IMR-90 (cell line): Measurements from ENCODE around the gene CYB5R2. TPM values are rescaled to one million over a fixed set of nuclear protein-coding genes. Genes with fewer than 3 reads are reported as not detected.

Experiments
- ATAC-seq: fragments of 200-7000 bp; cut with Tn5 transposase; 2 replicates; pipeline ENCODE4 v1.9.1; 2020; ENCODE audit warnings: low read depth, mild to moderate bottlenecking, moderate library complexity
- BruUV-seq: library from RNA; stranded (reverse); fragments of 400-500 nt; replicated peaks from 2 replicates; lab custom pipeline; 2021; lab: Mats Ljungman, UMichigan
- CTCF ChIA-PET: fragments of 300-600 bp; formaldehyde crosslinking; extraction: SDS; loops from one replicate; lab custom pipeline; 2021; ENCODE audit warnings: antibody characterized with exemption; lab: Yijun Ruan, JAX
- POLR2A ChIA-PET: fragments of 300-600 bp; sonication (Branson Sonifier 250); formaldehyde crosslinking; loops from one replicate; lab custom pipeline; 2022; ENCODE audit warnings: antibody characterized with exemption; ENCODE audit not compliant: unreplicated experiment; lab: Charles Lee
- DNase-seq: peaks from one replicate; pipeline ENCODE4 v3.0.0; 2013
- H2AFZ ChIP-seq: replicated peaks from 2 replicates; pipeline ENCODE3; 2013; ENCODE audit warnings: low read length, mild to moderate bottlenecking; ENCODE audit not compliant: poor library complexity
- H2AK5ac ChIP-seq: 2 replicates; pipeline ENCODE4 v1.6.1; 2013; ENCODE audit warnings: low read depth, low read length, inconsistent platforms
- H2AK9ac ChIP-seq: replicated peaks from 2 replicates; pipeline ENCODE3; 2013; ENCODE audit warnings: mild to moderate bottlenecking, low read depth, low read length, moderate library complexity; ENCODE audit not compliant: poor library complexity
- H2BK120ac ChIP-seq: 2 replicates; pipeline ENCODE4 v1.6.1; 2013; ENCODE audit warnings: low read depth, low read length, inconsistent platforms
- H2BK15ac ChIP-seq: 3 replicates; pipeline ENCODE4 v1.6.1; 2013; ENCODE audit warnings: low read depth, low read length, inconsistent platforms
- H2BK20ac ChIP-seq: 2 replicates; pipeline ENCODE4 v1.6.1; 2013; ENCODE audit warnings: low read depth, mild to moderate bottlenecking, inconsistent platforms, low read length, moderate library complexity
- H2BK5ac ChIP-seq: 2 replicates; pipeline ENCODE4 v1.6.1; 2013; ENCODE audit warnings: mild to moderate bottlenecking, low read depth, low read length, inconsistent platforms; ENCODE audit not compliant: poor library complexity, severe bottlenecking
- H3K14ac ChIP-seq: replicated peaks from 2 replicates; pipeline ENCODE4 v1.6.1; 2013; ENCODE audit warnings: low read depth, low read length, inconsistent platforms
- H3K18ac ChIP-seq: 2 replicates; pipeline ENCODE4 v1.6.1; 2013; ENCODE audit warnings: low read depth, low read length, control low read depth
- H3K23ac ChIP-seq: 2 replicates; pipeline ENCODE4 v1.6.1; 2013; ENCODE audit warnings: low read depth, low read length, inconsistent platforms
- H3K27ac ChIP-seq: 2 replicates; pipeline ENCODE4 v1.5.1; 2013; ENCODE audit warnings: mild to moderate bottlenecking, control low read depth, low read length; ENCODE audit not compliant: insufficient read depth
- H3K27me3 ChIP-seq: 2 replicates; pipeline ENCODE4 v1.6.1; 2013; ENCODE audit warnings: low read length; ENCODE audit not compliant: control insufficient read depth, insufficient read depth
- H3K36me3 ChIP-seq: 2 replicates; pipeline ENCODE4 v1.6.1; 2013; ENCODE audit warnings: low read length, mixed read lengths; ENCODE audit not compliant: control insufficient read depth, insufficient read depth
- H3K4ac ChIP-seq: 2 replicates; pipeline ENCODE4 v1.6.1; 2013; ENCODE audit warnings: low read depth, low read length, inconsistent platforms
- H3K4me1 ChIP-seq: 2 replicates; pipeline ENCODE4 v1.6.1; 2013; ENCODE audit warnings: low read length, mixed read lengths; ENCODE audit not compliant: control insufficient read depth, insufficient read depth
- H3K4me2 ChIP-seq: 2 replicates; pipeline ENCODE4 v1.6.1; 2013; ENCODE audit warnings: low read depth, mild to moderate bottlenecking, control low read depth, low read length, moderate library complexity
- H3K4me3 ChIP-seq: 2 replicates; pipeline ENCODE4 v1.5.1; 2013; ENCODE audit warnings: low read depth, mild to moderate bottlenecking, control low read depth, low read length, moderate library complexity; ENCODE audit not compliant: insufficient read depth
- H3K56ac ChIP-seq: 2 replicates; pipeline ENCODE4 v1.6.1; 2013; ENCODE audit warnings: low read length, inconsistent platforms; ENCODE audit not compliant: insufficient read depth; ENCODE audit errors: extremely low read depth
- H3K79me1 ChIP-seq, 2 experiments: 2 replicates each; pipeline ENCODE4 v1.6.1; 2013; ENCODE audit warnings: low read length in 2 of 2, inconsistent platforms in 1 of 2, low read depth in 1 of 2
- H3K9ac ChIP-seq: 2 replicates; pipeline ENCODE4 v1.6.1; 2013; ENCODE audit warnings: low read depth, low read length, control low read depth
- H3K9me1 ChIP-seq: 2 replicates; pipeline ENCODE4 v1.6.1; 2013; ENCODE audit warnings: low read length, inconsistent platforms; ENCODE audit not compliant: insufficient read depth
- H3K9me3 ChIP-seq: 2 replicates; pipeline ENCODE4 v1.6.1; 2013; ENCODE audit warnings: low read length; ENCODE audit not compliant: control insufficient read depth, insufficient read depth
- H4K20me1 ChIP-seq: 2 replicates; pipeline ENCODE4 v1.6.1; 2013; ENCODE audit warnings: low read length, inconsistent platforms; ENCODE audit not compliant: insufficient read depth
- H4K5ac ChIP-seq: 2 replicates; pipeline ENCODE4 v1.6.1; 2013; ENCODE audit warnings: mild to moderate bottlenecking, low read depth, low read length, control low read depth
- H4K8ac ChIP-seq, 2 experiments: 2 replicates each; pipeline ENCODE4 v1.6.1; 2013; ENCODE audit warnings: low read depth in 2 of 2, low read length in 2 of 2, control low read depth in 1 of 2, inconsistent platforms in 1 of 2
- H4K91ac ChIP-seq: 2 replicates; pipeline ENCODE4 v1.6.1; 2013; ENCODE audit warnings: low read depth, low read length, inconsistent platforms; ENCODE audit not compliant: insufficient read depth
- CEBPB ChIP-seq: IDR thresholded peaks from 2 replicates; pipeline ENCODE4 v1.6.1; 2012; ENCODE audit warnings: low read depth, low read length, improper control_type of control experiment
- CHD1 ChIP-seq: IDR thresholded peaks from 2 replicates; pipeline ENCODE4 v1.6.1; 2012; ENCODE audit warnings: low read depth, low read length, improper control_type of control experiment
- MAZ ChIP-seq: IDR thresholded peaks from 2 replicates; pipeline ENCODE4 v1.6.1; 2012; ENCODE audit warnings: low read depth, mild to moderate bottlenecking, low read length, improper control_type of control experiment, moderate library complexity, borderline replicate concordance
- MXI1 ChIP-seq: IDR thresholded peaks from 2 replicates; pipeline ENCODE4 v1.6.1; 2012; ENCODE audit warnings: low read depth, mild to moderate bottlenecking, low read length, moderate library complexity, borderline replicate concordance
- NFE2L2 ChIP-seq: fragments of 150-350 bp; IDR thresholded peaks from 2 replicates; pipeline ENCODE4 v1.6.1; 2016; ENCODE audit warnings: low read depth, mild to moderate bottlenecking, low read length
- POLR2A ChIP-seq: IDR thresholded peaks from 2 replicates; pipeline ENCODE4 v1.6.1; 2012; ENCODE audit warnings: mild to moderate bottlenecking, low read depth, low read length
- RAD21 ChIP-seq: IDR thresholded peaks from 2 replicates; pipeline ENCODE4 v1.6.1; 2012; ENCODE audit warnings: low read length, improper control_type of control experiment
- RCOR1 ChIP-seq: IDR thresholded peaks from 2 replicates; pipeline ENCODE4 v1.6.1; 2012; ENCODE audit warnings: mild to moderate bottlenecking, low read length, improper control_type of control experiment; ENCODE audit not compliant: insufficient replicate concordance
- RFX5 ChIP-seq: IDR thresholded peaks from 2 replicates; pipeline ENCODE4 v1.8.0; 2012; ENCODE audit warnings: low read depth, mild to moderate bottlenecking, low read length, moderate library complexity
- SMC3 ChIP-seq: fragments of 150-350 bp; IDR thresholded peaks from 2 replicates; pipeline ENCODE4 v1.6.1; 2016; ENCODE audit warnings: low read depth, mild to moderate bottlenecking, antibody characterized with exemption, low read length, moderate library complexity
- WGBS, 2 experiments: methylation state at CpG; one replicate each; pipeline versions ENCODE4 v1.1.5 to v1.1.7; 2013; ENCODE audit warnings: missing lambda C conversion rate in 2 of 2; ENCODE audit not compliant: insufficient read length in 1 of 2; ENCODE audit errors: extremely low coverage in 2 of 2; 5-methylcytosine and 5-hydroxymethylcytosine counted together
- dilution Hi-C: fragments of 300-500 bp; cut with HindIII; formaldehyde crosslinking; loops from one replicate; pipeline ENCODE4 v1.14.3; 2018; ENCODE audit warnings: low sequenced_read_pairs; ENCODE audit not compliant: unreplicated experiment
- in situ Hi-C: fragments of 300-500 bp; cut with MboI; formaldehyde crosslinking; loops from 3 replicates; pipeline ENCODE4 v1.14.3; 2019; ENCODE audit warnings: low sequenced_read_pairs, inconsistent platforms, mixed read lengths
- intact Hi-C: fragments of 100-400 bp; cut with micrococcal nuclease; formaldehyde crosslinking; loops from 2 replicates; pipeline ENCODE4 v1.10.0; 2022
- polyA plus RNA-seq, 3 experiments: library from polyadenylated mRNA; depleted of rRNA; stranded (reverse); fragments of >200 nt; gene quantifications; 2 replicates each; pipeline ENCODE4 v1.2.3, GENCODE V29; 2012; ENCODE audit warnings: low replicate concordance in 1 of 3
- total RNA-seq: library from RNA; depleted of rRNA; stranded (reverse); fragments of >200 nt; gene quantifications from 2 replicates; pipeline ENCODE4 v1.2.3, GENCODE V29; 2012
- TF ChIP-seq, protein P1 (sequence below): fragments of 150-350 bp; IDR thresholded peaks from 2 replicates; pipeline ENCODE4 v1.6.1; 2017; ENCODE audit warnings: mild to moderate bottlenecking, antibody characterized with exemption, low read length, low read depth
- TF ChIP-seq, protein P2 (sequence below): fragments of 150-350 bp; IDR thresholded peaks from 2 replicates; pipeline ENCODE4 v1.6.1; 2016; ENCODE audit warnings: low read depth, mild to moderate bottlenecking, low read length, moderate library complexity, borderline replicate concordance
- TF ChIP-seq, protein P3 (sequence below): conservative IDR thresholded peaks from 2 replicates; pipeline ENCODE4 v1.5.1; 2012; ENCODE audit warnings: mild to moderate bottlenecking, low read depth, low read length, improper control_type of control experiment

CYB5R2 gene
- total and polyA plus RNA-seq, 2 of the 4 experiments (the other 2 are of a cell fraction) = 4.5 to 4.7 TPM

DNA sequence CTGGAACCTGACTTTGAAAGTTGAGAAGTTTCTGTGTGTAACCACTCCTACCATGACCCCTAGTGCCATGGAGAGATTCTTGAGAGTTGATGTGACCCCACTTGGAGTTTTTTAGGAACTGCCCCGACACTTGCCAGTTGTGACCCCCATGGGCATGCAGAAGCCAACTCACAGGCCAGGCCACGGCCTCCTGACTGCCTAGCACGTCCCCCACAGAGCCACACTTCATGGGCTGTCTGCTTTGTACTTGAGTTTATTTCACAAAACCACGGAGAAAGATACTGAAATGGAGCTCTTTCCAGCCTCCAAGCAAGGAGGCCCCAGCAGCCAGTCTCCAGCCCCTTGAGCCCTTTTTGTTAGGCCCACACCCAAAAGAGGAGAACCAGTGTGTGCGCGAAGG, 8.4 kb downstream of the CYB5R2 start:
- Histone ChIP-seq H3K4me1 (no peaks in the 10 kb centered on the region), H3K27me3 (no peaks in the 10 kb centered on the region), H3K56ac (no peak overlapping the region), H3K9ac (no peak overlapping the region), H4K20me1 (no peaks in the 10 kb centered on the region), H3K18ac (no peak overlapping the region), H2BK5ac (no peak overlapping the region), H3K23ac (no peak overlapping the region), H3K79me1 (no peaks in the 10 kb centered on the region), H2BK120ac (no peak overlapping the region), H2BK15ac (no peak overlapping the region), H3K27ac (no peak overlapping the region), H4K5ac (no peak overlapping the region), H2BK20ac (no peak overlapping the region), H2AFZ (no peak overlapping the region), H3K4ac (no peak overlapping the region), H3K4me2 (no peak overlapping the region), H3K9me3 (no peaks in the 10 kb centered on the region), H2AK5ac (no peak overlapping the region), H3K9me1 (no peaks in the 10 kb centered on the region), H4K91ac (no peak overlapping the region), H3K36me3 (no peaks in the 10 kb centered on the region), H3K14ac (no peak overlapping the region), H4K8ac (no peak overlapping the region), H2AK9ac (no peak overlapping the region), H3K4me3 (no peak overlapping the region)
- intact Hi-C loops = loop anchor here (1.0 to 2.0 kb wide), 2 partner anchors 94 to 152 kb away; partner anchors contain the start of gene PPFIBP2
- dilution Hi-C loops = no loop called here
- ATAC-seq (no peak), DNase-seq (no peak)
- 95% methylated on average over 4 of the region's 6 CpGs; no CpG with 5 or more reads in 1 of the 2 experiments for WGBS, 2 experiments
- POLR2A ChIA-PET = no interaction called here
- TF ChIP-seq CHD1 (no peak), MAZ (no peak), NFE2L2 (no peak), RAD21 (no peak), RCOR1 (no peak), CEBPB (no peak), SMC3 (no peak), MXI1 (no peak), POLR2A (no peak), RFX5 (no peak)
- TF ChIP-seq, protein P1, sequence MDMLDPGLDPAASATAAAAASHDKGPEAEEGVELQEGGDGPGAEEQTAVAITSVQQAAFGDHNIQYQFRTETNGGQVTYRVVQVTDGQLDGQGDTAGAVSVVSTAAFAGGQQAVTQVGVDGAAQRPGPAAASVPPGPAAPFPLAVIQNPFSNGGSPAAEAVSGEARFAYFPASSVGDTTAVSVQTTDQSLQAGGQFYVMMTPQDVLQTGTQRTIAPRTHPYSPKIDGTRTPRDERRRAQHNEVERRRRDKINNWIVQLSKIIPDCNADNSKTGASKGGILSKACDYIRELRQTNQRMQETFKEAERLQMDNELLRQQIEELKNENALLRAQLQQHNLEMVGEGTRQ = no peak
- TF ChIP-seq, protein P2, sequence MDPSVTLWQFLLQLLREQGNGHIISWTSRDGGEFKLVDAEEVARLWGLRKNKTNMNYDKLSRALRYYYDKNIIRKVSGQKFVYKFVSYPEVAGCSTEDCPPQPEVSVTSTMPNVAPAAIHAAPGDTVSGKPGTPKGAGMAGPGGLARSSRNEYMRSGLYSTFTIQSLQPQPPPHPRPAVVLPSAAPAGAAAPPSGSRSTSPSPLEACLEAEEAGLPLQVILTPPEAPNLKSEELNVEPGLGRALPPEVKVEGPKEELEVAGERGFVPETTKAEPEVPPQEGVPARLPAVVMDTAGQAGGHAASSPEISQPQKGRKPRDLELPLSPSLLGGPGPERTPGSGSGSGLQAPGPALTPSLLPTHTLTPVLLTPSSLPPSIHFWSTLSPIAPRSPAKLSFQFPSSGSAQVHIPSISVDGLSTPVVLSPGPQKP = no peak
- TF ChIP-seq, protein P3, sequence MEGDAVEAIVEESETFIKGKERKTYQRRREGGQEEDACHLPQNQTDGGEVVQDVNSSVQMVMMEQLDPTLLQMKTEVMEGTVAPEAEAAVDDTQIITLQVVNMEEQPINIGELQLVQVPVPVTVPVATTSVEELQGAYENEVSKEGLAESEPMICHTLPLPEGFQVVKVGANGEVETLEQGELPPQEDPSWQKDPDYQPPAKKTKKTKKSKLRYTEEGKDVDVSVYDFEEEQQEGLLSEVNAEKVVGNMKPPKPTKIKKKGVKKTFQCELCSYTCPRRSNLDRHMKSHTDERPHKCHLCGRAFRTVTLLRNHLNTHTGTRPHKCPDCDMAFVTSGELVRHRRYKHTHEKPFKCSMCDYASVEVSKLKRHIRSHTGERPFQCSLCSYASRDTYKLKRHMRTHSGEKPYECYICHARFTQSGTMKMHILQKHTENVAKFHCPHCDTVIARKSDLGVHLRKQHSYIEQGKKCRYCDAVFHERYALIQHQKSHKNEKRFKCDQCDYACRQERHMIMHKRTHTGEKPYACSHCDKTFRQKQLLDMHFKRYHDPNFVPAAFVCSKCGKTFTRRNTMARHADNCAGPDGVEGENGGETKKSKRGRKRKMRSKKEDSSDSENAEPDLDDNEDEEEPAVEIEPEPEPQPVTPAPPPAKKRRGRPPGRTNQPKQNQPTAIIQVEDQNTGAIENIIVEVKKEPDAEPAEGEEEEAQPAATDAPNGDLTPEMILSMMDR = no peak
- BruUV-seq = no TSS peak
- CTCF ChIA-PET = interaction anchor here (1.0 kb wide), 1 partner anchor 94 kb away, joined by 4 read pairs; no protein-coding TSS in a partner anchor
- in situ Hi-C loops = no loop called here
